Glutamatergic neuron (in vitro differentiated cells): Measurements from ENCODE around the gene MARCHF10. TPM values are rescaled to one million over a fixed set of nuclear protein-coding genes. Genes with fewer than 3 reads are reported as not detected.

Source experiments
- DNase-seq: peaks from one replicate; pipeline ENCODE4 v3.0.0; 2022
- H3K27ac Mint-ChIP-seq: one replicate; pipeline ENCODE4 v1.8.0; 2020; ENCODE audit warnings: mild to moderate bottlenecking, mixed read lengths, inconsistent platforms; ENCODE audit not compliant: unreplicated experiment
- H3K27me3 Mint-ChIP-seq: one replicate; pipeline ENCODE4 v1.8.0; 2020; ENCODE audit warnings: mild to moderate bottlenecking, moderate library complexity, mixed read lengths, inconsistent platforms; ENCODE audit not compliant: unreplicated experiment
- H3K36me3 Mint-ChIP-seq: one replicate; pipeline ENCODE4 v1.8.0; 2020; ENCODE audit warnings: mild to moderate bottlenecking, mixed read lengths, inconsistent platforms; ENCODE audit not compliant: unreplicated experiment
- H3K4me1 Mint-ChIP-seq: one replicate; pipeline ENCODE4 v1.8.0; 2020; ENCODE audit warnings: mild to moderate bottlenecking, low read depth, mixed read lengths, inconsistent platforms; ENCODE audit not compliant: unreplicated experiment
- H3K4me3 Mint-ChIP-seq: one replicate; pipeline ENCODE4 v1.8.0; 2020; ENCODE audit warnings: mild to moderate bottlenecking, mixed read lengths, inconsistent platforms; ENCODE audit not compliant: unreplicated experiment
- H3K9me3 Mint-ChIP-seq: one replicate; pipeline ENCODE4 v1.8.0; 2020; ENCODE audit warnings: mild to moderate bottlenecking, moderate library complexity, mixed read lengths, inconsistent platforms; ENCODE audit not compliant: unreplicated experiment
- CTCF ChIP-seq: fragments of 200-600 bp; sonication (generic); IDR thresholded peaks from one replicate; pipeline ENCODE4 v1.5.0; 2021; ENCODE audit not compliant: partially characterized antibody, unreplicated experiment
- total RNA-seq: library from RNA; stranded (reverse); fragmentation: NEBNext Ultra II Directional; extraction: Animal tissue kit (Norgen Biotek cat#: 25700); gene quantifications from one replicate; pipeline ENCODE4 v1.2.1, GENCODE V29; 2021; ENCODE audit not compliant: unreplicated experiment

Gene MARCHF10
- total RNA-seq, 1 donor from 2014 or later, result not detected

DNA sequence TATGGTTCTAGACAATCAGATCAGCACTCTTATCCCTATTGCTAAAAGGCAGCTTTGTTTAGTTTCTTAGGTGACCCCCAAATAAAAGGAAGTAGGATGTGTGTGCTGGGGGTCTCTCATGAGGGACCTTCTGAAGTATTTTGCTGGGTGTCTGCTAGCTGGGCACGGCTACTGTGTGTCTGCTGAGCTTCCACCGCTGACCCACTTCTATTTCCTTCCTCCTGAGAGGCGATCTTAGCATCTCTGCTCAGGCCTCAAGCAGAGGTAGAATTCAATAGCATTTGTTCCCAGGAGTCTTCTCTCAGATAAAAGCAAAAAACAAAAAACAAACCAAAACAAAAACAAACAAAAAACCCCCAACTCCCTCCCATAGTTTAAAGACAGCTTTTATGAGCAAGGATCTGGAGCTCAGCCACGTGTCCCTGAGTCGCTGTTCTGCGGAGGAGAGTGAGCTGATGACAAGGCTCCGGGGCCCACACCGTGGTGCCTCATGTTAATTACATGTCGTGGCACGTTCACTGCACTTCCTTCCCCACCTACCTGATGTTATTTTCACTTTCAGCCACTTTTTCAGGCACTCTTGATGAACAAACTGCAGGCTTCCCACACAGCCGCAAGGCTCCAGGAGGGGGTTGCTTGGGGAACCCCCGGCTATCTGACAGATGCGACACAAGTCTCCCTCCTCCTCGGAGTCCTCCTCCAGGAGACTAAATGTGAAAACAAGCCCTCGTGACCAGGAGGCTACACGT is 83.5 kb downstream of the MARCHF10 start:
- peaks cover 34% of the 10 kb centered on the region for H3K4me1 Mint-ChIP-seq
- H3K9me3 Mint-ChIP-seq, result peaks cover under 1% of the 10 kb centered on the region
- H3K4me3 Mint-ChIP-seq, result no peak overlapping the region
- peaks cover 4% of the 10 kb centered on the region for H3K36me3 Mint-ChIP-seq
- TF ChIP-seq CTCF, result no peak
- H3K27ac Mint-ChIP-seq, result no peak overlapping the region
- peaks cover 2% of the 10 kb centered on the region for H3K27me3 Mint-ChIP-seq
- no peak for DNase-seq

DNA sequence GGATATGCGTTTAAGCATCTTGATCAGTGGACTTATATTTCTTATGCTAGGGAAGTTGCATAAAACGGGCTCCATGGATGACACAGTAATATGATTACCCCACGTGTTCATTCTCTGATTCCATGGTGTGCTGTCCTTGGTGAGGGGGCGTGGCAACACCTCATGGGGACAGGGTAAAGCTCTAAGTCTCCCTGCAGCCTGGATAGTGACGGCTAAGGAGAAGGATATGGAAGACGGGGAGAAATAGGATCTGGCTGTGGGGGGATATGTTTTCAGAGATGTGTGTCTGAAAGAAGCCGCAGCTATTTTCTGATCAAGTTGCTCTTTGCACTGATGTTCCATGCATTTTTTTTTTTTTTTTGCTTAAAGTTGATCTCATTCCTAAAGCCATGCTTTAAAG is 84.3 kb downstream of the MARCHF10 start:
- no peak for TF ChIP-seq CTCF
- no peak overlapping the region for H3K4me3 Mint-ChIP-seq
- peaks cover 34% of the 10 kb centered on the region for H3K4me1 Mint-ChIP-seq
- H3K9me3 Mint-ChIP-seq, result peaks cover 3% of the 10 kb centered on the region
- peaks cover 6% of the 10 kb centered on the region for H3K36me3 Mint-ChIP-seq
- no peak overlapping the region for H3K27ac Mint-ChIP-seq
- DNase-seq, result no peak
- peaks cover 2% of the 10 kb centered on the region for H3K27me3 Mint-ChIP-seq

- DNase-seq, result no peak
- H3K4me3 Mint-ChIP-seq, result no peak overlapping the region
- H3K9me3 Mint-ChIP-seq, result peaks cover 3% of the 10 kb centered on the region
- H3K27me3 Mint-ChIP-seq, result no peaks in the 10 kb centered on the region
- H3K27ac Mint-ChIP-seq, result no peak overlapping the region
- H3K4me1 Mint-ChIP-seq, result peaks cover 25% of the 10 kb centered on the region
- peaks cover 6% of the 10 kb centered on the region for H3K36me3 Mint-ChIP-seq
- TF ChIP-seq CTCF, result no peak
These were observed 85.5 kb downstream of the MARCHF10 start for GRCh38 chr17:62722625-62723024.

GRCh38 chr17:62720126-62720850 is 87.8 kb downstream of the MARCHF10 start:
- peaks cover 3% of the 10 kb centered on the region for H3K9me3 Mint-ChIP-seq
- no peaks in the 10 kb centered on the region for H3K27me3 Mint-ChIP-seq
- H3K4me1 Mint-ChIP-seq, result peaks cover 22% of the 10 kb centered on the region
- DNase-seq, result no peak
- no peak overlapping the region for H3K4me3 Mint-ChIP-seq
- TF ChIP-seq CTCF, result peak; percentile 36
- no peak overlapping the region for H3K27ac Mint-ChIP-seq
- peaks cover 6% of the 10 kb centered on the region for H3K36me3 Mint-ChIP-seq

DNA sequence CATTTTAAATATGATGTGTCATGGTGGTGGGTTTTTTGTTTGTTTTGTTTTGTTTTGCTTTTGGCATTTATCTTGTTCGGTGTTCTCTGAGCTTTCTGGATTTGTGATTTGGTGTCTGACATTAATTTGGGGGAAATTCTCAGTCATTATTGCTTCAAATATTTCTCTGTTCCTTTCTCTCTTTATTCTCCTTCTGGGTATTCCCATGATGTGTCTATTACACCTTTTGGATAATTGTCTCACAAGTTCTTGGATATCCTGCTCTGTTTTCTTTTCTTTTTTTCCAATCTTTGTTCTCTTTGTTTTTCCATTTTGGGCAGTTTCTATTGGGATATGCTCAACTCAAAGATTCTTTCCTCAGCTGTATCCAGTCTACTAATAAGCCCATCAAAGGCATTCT is 88.5 kb downstream of the MARCHF10 start:
- peaks cover 3% of the 10 kb centered on the region for H3K9me3 Mint-ChIP-seq
- H3K27ac Mint-ChIP-seq, result no peak overlapping the region
- H3K4me3 Mint-ChIP-seq, result no peak overlapping the region
- H3K27me3 Mint-ChIP-seq, result no peaks in the 10 kb centered on the region
- DNase-seq, result no peak
- H3K36me3 Mint-ChIP-seq, result peaks cover 6% of the 10 kb centered on the region
- TF ChIP-seq CTCF, result no peak
- H3K4me1 Mint-ChIP-seq, result peaks cover 16% of the 10 kb centered on the region
